GM23338 (cell line): ENCODE results near the gene ITGA1. TPM values are rescaled to one million over a fixed set of nuclear protein-coding genes. Genes with fewer than 3 reads are reported as not detected.

Experiments
- ATAC-seq: fragments of 200-7000 bp; cut with Tn5 transposase; 3 replicates; pipeline ENCODE4 v1.9.1; 2020
- DNase-seq: peaks from one replicate; pipeline ENCODE4 v3.0.0-alpha.2; 2015; ENCODE audit warnings: low spot score
- H2AFZ ChIP-seq: fragments of 200-600 bp; sonication (generic); 2 replicates; pipeline ENCODE4 v1.8.0; 2016; ENCODE audit warnings: antibody characterized with exemption, mild to moderate bottlenecking, moderate library complexity
- H3F3A ChIP-seq: fragments of 200-600 bp; sonication (generic); replicated peaks from 2 replicates; pipeline ENCODE4 v1.8.0; 2017; ENCODE audit warnings: antibody characterized with exemption, mixed run types, low read depth
- H3K27ac ChIP-seq: fragments of 200-600 bp; sonication (generic); 2 replicates; pipeline ENCODE4 v1.6.1; 2016; ENCODE audit warnings: low read depth
- H3K27me3 ChIP-seq: fragments of 200-600 bp; sonication (generic); 2 replicates; pipeline ENCODE4 v1.8.0; 2016; ENCODE audit warnings: mild to moderate bottlenecking, mixed run types, moderate library complexity; ENCODE audit not compliant: insufficient read depth
- H3K36me3 ChIP-seq: fragments of 200-600 bp; sonication (generic); 2 replicates; pipeline ENCODE4 v1.8.0; 2016; ENCODE audit warnings: mild to moderate bottlenecking; ENCODE audit not compliant: insufficient read depth
- H3K4me1 ChIP-seq: fragments of 200-600 bp; sonication (generic); 2 replicates; pipeline ENCODE4 v1.8.0; 2016; ENCODE audit warnings: mild to moderate bottlenecking, moderate library complexity; ENCODE audit not compliant: insufficient read depth
- H3K4me2 ChIP-seq: fragments of 200-600 bp; sonication (generic); 2 replicates; pipeline ENCODE4 v1.7.1; 2017; ENCODE audit warnings: mixed run types
- H3K4me3 ChIP-seq: fragments of 200-600 bp; sonication (generic); 2 replicates; pipeline ENCODE4 v1.6.1; 2016; ENCODE audit warnings: mixed run types
- H3K79me2 ChIP-seq: fragments of 200-600 bp; sonication (generic); replicated peaks from 2 replicates; pipeline ENCODE4 v1.8.0; 2017; ENCODE audit warnings: mild to moderate bottlenecking; ENCODE audit not compliant: insufficient read depth
- H3K9me2 ChIP-seq: fragments of 200-600 bp; sonication (generic); 2 replicates; pipeline ENCODE4 v1.8.0; 2017; ENCODE audit not compliant: insufficient read depth
- H4K20me1 ChIP-seq: fragments of 200-600 bp; sonication (generic); replicated peaks from 2 replicates; pipeline ENCODE4 v1.8.0; 2017; ENCODE audit warnings: mild to moderate bottlenecking; ENCODE audit not compliant: insufficient read depth
- H3K27ac Mint-ChIP-seq: 2 replicates; pipeline ENCODE4 v1.8.0; 2020; ENCODE audit warnings: inconsistent platforms, mild to moderate bottlenecking, moderate library complexity, mixed read lengths
- H3K27me3 Mint-ChIP-seq: 3 replicates; pipeline ENCODE4 v1.8.0; 2022; ENCODE audit warnings: low read depth, mild to moderate bottlenecking, moderate library complexity, mixed read lengths, inconsistent platforms; ENCODE audit not compliant: insufficient read depth, poor library complexity
- H3K36me3 Mint-ChIP-seq: 3 replicates; pipeline ENCODE4 v1.8.0; 2021; ENCODE audit warnings: low read depth, mild to moderate bottlenecking, inconsistent platforms, moderate library complexity, mixed read lengths
- H3K4me1 Mint-ChIP-seq: 3 replicates; pipeline ENCODE4 v1.8.0; 2020; ENCODE audit warnings: mild to moderate bottlenecking, inconsistent platforms, mixed read lengths
- H3K4me3 Mint-ChIP-seq: 3 replicates; pipeline ENCODE4 v1.8.0; 2021; ENCODE audit warnings: moderate library complexity, mild to moderate bottlenecking, inconsistent platforms, mixed read lengths
- H3K9me3 Mint-ChIP-seq: 3 replicates; pipeline ENCODE4 v1.8.0; 2020; ENCODE audit warnings: moderate library complexity, mild to moderate bottlenecking, inconsistent platforms, mixed read lengths
- CREB1 ChIP-seq: fragments of 250-450 bp; sonication (Bioruptor Pico); IDR thresholded peaks from 2 replicates; pipeline ENCODE4 v1.5.0; 2020; ENCODE audit warnings: low read depth, mild to moderate bottlenecking, moderate library complexity
- EZH2phosphoT487 ChIP-seq: fragments of 200-600 bp; sonication (generic); IDR thresholded peaks from one replicate; pipeline ENCODE4 v1.8.1; 2018; ENCODE audit warnings: antibody characterized with exemption; ENCODE audit not compliant: unreplicated experiment
- JUNB ChIP-seq: IDR thresholded peaks from one replicate; pipeline ENCODE4 v1.6.1; 2016; ENCODE audit warnings: antibody characterized with exemption; ENCODE audit not compliant: unreplicated experiment
- NANOG ChIP-seq: IDR thresholded peaks from 2 replicates; pipeline ENCODE4 v1.6.1; 2016; ENCODE audit warnings: antibody characterized with exemption, borderline replicate concordance
- POLR2AphosphoS5 ChIP-seq: IDR thresholded peaks from 2 replicates; pipeline ENCODE4 v1.6.1; 2016; ENCODE audit warnings: antibody characterized with exemption, low read depth
- STAT1 ChIP-seq: IDR thresholded peaks from one replicate; pipeline ENCODE4 v1.6.1; 2016; ENCODE audit warnings: antibody characterized with exemption; ENCODE audit not compliant: unreplicated experiment
- ZNF114 ChIP-seq: fragments of 250-450 bp; sonication (Bioruptor Pico); IDR thresholded peaks from 2 replicates; pipeline ENCODE4 v1.5.0; 2020; ENCODE audit warnings: mild to moderate bottlenecking, moderate library complexity
- ZNF331 ChIP-seq: fragments of 250-450 bp; sonication (Bioruptor Pico); IDR thresholded peaks from 2 replicates; pipeline ENCODE4 v1.5.0; 2020; ENCODE audit warnings: low read depth, mild to moderate bottlenecking, moderate library complexity
- polyA plus RNA-seq: library from polyadenylated mRNA; unstranded; fragments of >200 nt; fragmentation: Nextera tagmentation; extraction: Ambion mirVana; gene quantifications from 2 replicates; pipeline ENCODE4 v1.2.1, GENCODE V29; 2016
- total RNA-seq: library from RNA; depleted of rRNA; stranded (reverse); fragments of >200 nt; shearing (Covaris generic); gene quantifications from 2 replicates; pipeline ENCODE4 v1.2.3, GENCODE V29; 2014
- TF ChIP-seq, protein P1 (sequence below), 2 experiments: fragments of 200-600 bp in 1 of 2; sonication (generic) in 1 of 2; conservative IDR thresholded peaks; 2 replicates each; pipeline versions ENCODE4 v1.5.1 to v1.6.1; 2016 to 2017; ENCODE audit warnings: antibody characterized with exemption in 2 of 2, low read depth in 2 of 2, mild to moderate bottlenecking in 2 of 2, moderate library complexity in 1 of 2
- TF ChIP-seq, protein P2 (sequence below): IDR thresholded peaks from 2 replicates; pipeline ENCODE4 v1.6.1; 2016; ENCODE audit warnings: antibody characterized with exemption
- TF ChIP-seq, protein P3 (sequence below): fragments of 250-450 bp; sonication (Bioruptor Pico); IDR thresholded peaks from 2 replicates; pipeline ENCODE4 v1.5.0; 2020; ENCODE audit warnings: mild to moderate bottlenecking, moderate library complexity

ITGA1 gene
- total and polyA plus RNA-seq, 2 experiments from 2014 or later: 1.8 to 4.9 TPM

DNA sequence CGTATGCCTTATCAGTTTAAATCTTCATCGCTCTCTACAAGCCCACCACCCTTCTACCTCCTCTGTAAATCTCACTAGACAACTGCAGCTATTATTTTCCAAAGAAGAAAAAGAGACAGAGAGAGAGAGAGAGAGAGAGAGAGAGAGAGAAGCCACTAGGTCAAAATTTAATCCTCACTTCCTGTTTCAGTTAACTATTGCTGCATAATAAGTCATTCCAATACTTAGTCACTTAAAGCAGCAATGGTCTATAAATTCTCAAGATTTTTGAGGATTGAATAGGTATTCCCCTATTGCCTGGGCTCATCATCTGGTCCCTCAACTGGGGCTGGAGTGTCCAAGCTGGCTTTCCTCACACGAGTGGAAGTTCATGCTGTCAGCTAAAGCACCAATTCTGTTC is 68.8 kb downstream of the ITGA1 start (continued):
- TF ChIP-seq, protein P1, sequence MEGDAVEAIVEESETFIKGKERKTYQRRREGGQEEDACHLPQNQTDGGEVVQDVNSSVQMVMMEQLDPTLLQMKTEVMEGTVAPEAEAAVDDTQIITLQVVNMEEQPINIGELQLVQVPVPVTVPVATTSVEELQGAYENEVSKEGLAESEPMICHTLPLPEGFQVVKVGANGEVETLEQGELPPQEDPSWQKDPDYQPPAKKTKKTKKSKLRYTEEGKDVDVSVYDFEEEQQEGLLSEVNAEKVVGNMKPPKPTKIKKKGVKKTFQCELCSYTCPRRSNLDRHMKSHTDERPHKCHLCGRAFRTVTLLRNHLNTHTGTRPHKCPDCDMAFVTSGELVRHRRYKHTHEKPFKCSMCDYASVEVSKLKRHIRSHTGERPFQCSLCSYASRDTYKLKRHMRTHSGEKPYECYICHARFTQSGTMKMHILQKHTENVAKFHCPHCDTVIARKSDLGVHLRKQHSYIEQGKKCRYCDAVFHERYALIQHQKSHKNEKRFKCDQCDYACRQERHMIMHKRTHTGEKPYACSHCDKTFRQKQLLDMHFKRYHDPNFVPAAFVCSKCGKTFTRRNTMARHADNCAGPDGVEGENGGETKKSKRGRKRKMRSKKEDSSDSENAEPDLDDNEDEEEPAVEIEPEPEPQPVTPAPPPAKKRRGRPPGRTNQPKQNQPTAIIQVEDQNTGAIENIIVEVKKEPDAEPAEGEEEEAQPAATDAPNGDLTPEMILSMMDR (conservative IDR thresholded peaks at IDR 0.05; ENCODE audit: low read depth in 2 of 2): no peak
- TF ChIP-seq, protein P2, sequence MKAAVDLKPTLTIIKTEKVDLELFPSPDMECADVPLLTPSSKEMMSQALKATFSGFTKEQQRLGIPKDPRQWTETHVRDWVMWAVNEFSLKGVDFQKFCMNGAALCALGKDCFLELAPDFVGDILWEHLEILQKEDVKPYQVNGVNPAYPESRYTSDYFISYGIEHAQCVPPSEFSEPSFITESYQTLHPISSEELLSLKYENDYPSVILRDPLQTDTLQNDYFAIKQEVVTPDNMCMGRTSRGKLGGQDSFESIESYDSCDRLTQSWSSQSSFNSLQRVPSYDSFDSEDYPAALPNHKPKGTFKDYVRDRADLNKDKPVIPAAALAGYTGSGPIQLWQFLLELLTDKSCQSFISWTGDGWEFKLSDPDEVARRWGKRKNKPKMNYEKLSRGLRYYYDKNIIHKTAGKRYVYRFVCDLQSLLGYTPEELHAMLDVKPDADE: no peak
- TF ChIP-seq ZNF331 (CRISPR knock-in tag) (no peak), EZH2phosphoT487 (no peak), POLR2AphosphoS5 (no peak), ZNF114 (CRISPR knock-in tag) (no peak), CREB1 (CRISPR knock-in tag) (no peak)

DNA sequence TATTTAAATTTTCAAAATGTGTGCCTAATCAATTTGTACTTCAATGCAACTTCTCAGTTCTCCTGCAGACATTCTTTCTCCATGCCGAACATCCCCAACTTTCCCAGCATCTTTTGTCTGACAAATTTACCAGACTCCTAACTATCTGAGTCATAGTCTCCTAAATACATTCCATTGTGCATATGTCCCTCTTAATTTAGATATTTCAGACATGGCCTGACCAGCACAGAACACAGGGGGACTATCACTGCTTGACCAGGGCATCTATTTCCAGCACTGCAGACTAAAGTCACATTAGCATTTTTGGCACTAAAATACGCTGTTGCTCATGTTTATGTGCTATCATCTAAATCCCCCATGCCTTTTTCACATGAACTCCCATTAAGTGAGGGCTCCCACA is 71.9 kb downstream of the ITGA1 start:
- Mint-ChIP-seq H3K27ac (no peak overlapping the region), H3K4me1 (no peaks in the 10 kb centered on the region), H3K9me3 (no peaks in the 10 kb centered on the region), H3K27me3 (no peaks in the 10 kb centered on the region), H3K4me3 (no peak overlapping the region), H3K36me3 (no peaks in the 10 kb centered on the region)
- no peaks in the 10 kb centered on the region for H3K27me3 ChIP-seq
- no peaks in the 10 kb centered on the region for H3F3A ChIP-seq
- no peaks in the 10 kb centered on the region for H4K20me1 ChIP-seq
- no peaks in the 10 kb centered on the region for H3K36me3 ChIP-seq
- H3K79me2 ChIP-seq: no peaks in the 10 kb centered on the region
- no peak overlapping the region for H3K4me2 ChIP-seq
- ATAC-seq (no peak), DNase-seq (no peak)
- H3K4me1 ChIP-seq: no peaks in the 10 kb centered on the region
- no peak overlapping the region for H3K27ac ChIP-seq
- no peak overlapping the region for H2AFZ ChIP-seq
- TF ChIP-seq, protein P3, sequence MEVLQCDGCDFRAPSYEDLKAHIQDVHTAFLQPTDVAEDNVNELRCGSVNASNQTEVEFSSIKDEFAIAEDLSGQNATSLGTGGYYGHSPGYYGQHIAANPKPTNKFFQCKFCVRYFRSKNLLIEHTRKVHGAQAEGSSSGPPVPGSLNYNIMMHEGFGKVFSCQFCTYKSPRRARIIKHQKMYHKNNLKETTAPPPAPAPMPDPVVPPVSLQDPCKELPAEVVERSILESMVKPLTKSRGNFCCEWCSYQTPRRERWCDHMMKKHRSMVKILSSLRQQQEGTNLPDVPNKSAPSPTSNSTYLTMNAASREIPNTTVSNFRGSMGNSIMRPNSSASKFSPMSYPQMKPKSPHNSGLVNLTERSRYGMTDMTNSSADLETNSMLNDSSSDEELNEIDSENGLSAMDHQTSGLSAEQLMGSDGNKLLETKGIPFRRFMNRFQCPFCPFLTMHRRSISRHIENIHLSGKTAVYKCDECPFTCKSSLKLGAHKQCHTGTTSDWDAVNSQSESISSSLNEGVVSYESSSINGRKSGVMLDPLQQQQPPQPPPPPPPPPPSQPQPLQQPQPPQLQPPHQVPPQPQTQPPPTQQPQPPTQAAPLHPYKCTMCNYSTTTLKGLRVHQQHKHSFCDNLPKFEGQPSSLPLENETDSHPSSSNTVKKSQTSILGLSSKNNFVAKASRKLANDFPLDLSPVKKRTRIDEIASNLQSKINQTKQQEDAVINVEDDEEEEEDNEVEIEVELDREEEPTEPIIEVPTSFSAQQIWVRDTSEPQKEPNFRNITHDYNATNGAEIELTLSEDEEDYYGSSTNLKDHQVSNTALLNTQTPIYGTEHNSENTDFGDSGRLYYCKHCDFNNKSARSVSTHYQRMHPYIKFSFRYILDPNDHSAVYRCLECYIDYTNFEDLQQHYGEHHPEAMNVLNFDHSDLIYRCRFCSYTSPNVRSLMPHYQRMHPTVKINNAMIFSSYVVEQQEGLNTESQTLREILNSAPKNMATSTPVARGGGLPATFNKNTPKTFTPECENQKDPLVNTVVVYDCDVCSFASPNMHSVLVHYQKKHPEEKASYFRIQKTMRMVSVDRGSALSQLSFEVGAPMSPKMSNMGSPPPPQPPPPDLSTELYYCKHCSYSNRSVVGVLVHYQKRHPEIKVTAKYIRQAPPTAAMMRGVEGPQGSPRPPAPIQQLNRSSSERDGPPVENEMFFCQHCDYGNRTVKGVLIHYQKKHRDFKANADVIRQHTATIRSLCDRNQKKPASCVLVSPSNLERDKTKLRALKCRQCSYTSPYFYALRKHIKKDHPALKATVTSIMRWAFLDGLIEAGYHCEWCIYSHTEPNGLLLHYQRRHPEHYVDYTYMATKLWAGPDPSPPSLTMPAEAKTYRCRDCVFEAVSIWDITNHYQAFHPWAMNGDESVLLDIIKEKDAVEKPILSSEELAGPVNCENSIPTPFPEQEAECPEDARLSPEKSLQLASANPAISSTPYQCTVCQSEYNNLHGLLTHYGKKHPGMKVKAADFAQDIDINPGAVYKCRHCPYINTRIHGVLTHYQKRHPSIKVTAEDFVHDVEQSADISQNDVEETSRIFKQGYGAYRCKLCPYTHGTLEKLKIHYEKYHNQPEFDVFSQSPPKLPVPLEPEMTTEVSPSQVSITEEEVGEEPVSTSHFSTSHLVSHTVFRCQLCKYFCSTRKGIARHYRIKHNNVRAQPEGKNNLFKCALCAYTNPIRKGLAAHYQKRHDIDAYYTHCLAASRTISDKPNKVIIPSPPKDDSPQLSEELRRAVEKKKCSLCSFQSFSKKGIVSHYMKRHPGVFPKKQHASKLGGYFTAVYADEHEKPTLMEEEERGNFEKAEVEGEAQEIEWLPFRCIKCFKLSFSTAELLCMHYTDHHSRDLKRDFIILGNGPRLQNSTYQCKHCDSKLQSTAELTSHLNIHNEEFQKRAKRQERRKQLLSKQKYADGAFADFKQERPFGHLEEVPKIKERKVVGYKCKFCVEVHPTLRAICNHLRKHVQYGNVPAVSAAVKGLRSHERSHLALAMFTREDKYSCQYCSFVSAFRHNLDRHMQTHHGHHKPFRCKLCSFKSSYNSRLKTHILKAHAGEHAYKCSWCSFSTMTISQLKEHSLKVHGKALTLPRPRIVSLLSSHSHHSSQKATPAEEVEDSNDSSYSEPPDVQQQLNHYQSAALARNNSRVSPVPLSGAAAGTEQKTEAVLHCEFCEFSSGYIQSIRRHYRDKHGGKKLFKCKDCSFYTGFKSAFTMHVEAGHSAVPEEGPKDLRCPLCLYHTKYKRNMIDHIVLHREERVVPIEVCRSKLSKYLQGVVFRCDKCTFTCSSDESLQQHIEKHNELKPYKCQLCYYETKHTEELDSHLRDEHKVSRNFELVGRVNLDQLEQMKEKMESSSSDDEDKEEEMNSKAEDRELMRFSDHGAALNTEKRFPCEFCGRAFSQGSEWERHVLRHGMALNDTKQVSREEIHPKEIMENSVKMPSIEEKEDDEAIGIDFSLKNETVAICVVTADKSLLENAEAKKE (CRISPR knock-in tag): no peak
- no peak for TF ChIP-seq NANOG
- no peak for TF ChIP-seq CREB1 (CRISPR knock-in tag)
- TF ChIP-seq JUNB: no peak
- TF ChIP-seq, protein P1 (conservative IDR thresholded peaks at IDR 0.05; ENCODE audit: low read depth in 2 of 2): no peak
- no peak for TF ChIP-seq ZNF331 (CRISPR knock-in tag)
- no peak for TF ChIP-seq ZNF114 (CRISPR knock-in tag)
- no peak for TF ChIP-seq POLR2AphosphoS5
- TF ChIP-seq, protein P2: no peak
- TF ChIP-seq EZH2phosphoT487: no peak
- no peak for TF ChIP-seq STAT1
- H3K4me3 ChIP-seq: no peak overlapping the region
- no peaks in the 10 kb centered on the region for H3K9me2 ChIP-seq
